ENCODE data around the gene CLDN12. TPM values are rescaled to one million over a fixed set of nuclear protein-coding genes. Genes with fewer than 3 reads are reported as not detected.
A peak's percentile ranks its signal among the peaks of the same experiment; 100 is the strongest.

The CLDN12 gene
- polyA plus RNA-seq, 2 of the 4 experiments (the other 2 are of a cell fraction), result 19.9 to 51.3 TPM

- H3K27ac ChIP-seq, result no peak overlapping the region
- 59% methylated on average over 3 of the region's 3 CpGs for whole genome bisulfite sequencing (ENCODE audit: missing lambda C conversion rate)
- no peak overlapping the region for H3K4me3 ChIP-seq
- H3K9me3 ChIP-seq, result no peaks in the 10 kb centered on the region
- CTCF ChIA-PET, result interaction anchor here (0.7 to 1.9 kb wide), 3 partner anchors 17 to 255 kb away, joined by 3 to 5 read pairs (median 3); partner anchors contain the start of genes STEAP1 and STEAP2
- FAIRE-seq, result no peak
- TF ChIP-seq BCL3 (IDR thresholded peaks at IDR 0.05) (no peak), EP300 (IDR thresholded peaks at IDR 0.05) (no peak), FOXS1 (CRISPR knock-in tag; IDR thresholded peaks at IDR 0.05) (no peak), GATA3 (IDR thresholded peaks at IDR 0.05; ENCODE audit: borderline replicate concordance) (no peak), JUN (IDR thresholded peaks at IDR 0.05) (no peak), TFCP2L1 (CRISPR knock-in tag; IDR thresholded peaks at IDR 0.05) (no peak), HDAC2 (IDR thresholded peaks at IDR 0.05) (no peak), ELK1 (IDR thresholded peaks at IDR 0.05; ENCODE audit: low read depth, low read length) (no peak), HOXA7 (CRISPR knock-in tag; IDR thresholded peaks at IDR 0.05) (no peak), BHLHE40 (IDR thresholded peaks at IDR 0.05; ENCODE audit: low read depth, low read length) (no peak), PHF8 (IDR thresholded peaks at IDR 0.05; ENCODE audit: borderline replicate concordance, low read depth) (no peak), HEYL (CRISPR knock-in tag; IDR thresholded peaks at IDR 0.05) (no peak)
- DNase-seq (ENCODE audit: low read depth in 1 of 2, low spot score in 1 of 2), result no peak
- POLR2A ChIA-PET, result no interaction called here
- ATAC-seq, result no peak
- peaks cover 9% of the 10 kb centered on the region; the same call in 1 of the 3 replicates for H3K4me1 ChIP-seq
- H3K4me2 ChIP-seq, result no peak overlapping the region
Observed at GRCh38 chr7:90409667-90410066, 6.4 kb downstream of the CLDN12 start.

GRCh38 chr7:90411510-90411909, 8.2 kb downstream of the CLDN12 start:
- Histone ChIP-seq H3K27ac (no peak overlapping the region), H3K4me2 (no peak overlapping the region), H3K9me3 (no peaks in the 10 kb centered on the region), H3K4me1 (0 out of 3 replicates have a peak, but pooled peaks cover 5% of the 10 kb centered on the region), H3K4me3 (no peak overlapping the region)
- DNase-seq (ENCODE audit: low read depth in 1 of 2, low spot score in 1 of 2) (peak in 1 of 2 experiments; percentile 11), ATAC-seq (no peak), FAIRE-seq (no peak)
- ChIA-PET CTCF (interaction anchor here (1.9 kb wide), 1 partner anchor 257 kb away, joined by 5 read pairs; the partner anchor contains the start of gene STEAP1), POLR2A (no interaction called here)
- no peak for TF ChIP-seq POLR2A (IDR thresholded peaks at IDR 0.05; ENCODE audit: low read length)
- TF ChIP-seq HMGXB4 (CRISPR knock-in tag; IDR thresholded peaks at IDR 0.05; ENCODE audit: borderline replicate concordance), result no peak
- TF ChIP-seq GATA3 (IDR thresholded peaks at IDR 0.05; ENCODE audit: borderline replicate concordance), result no peak
- no peak for TF ChIP-seq CHD2 (IDR thresholded peaks at IDR 0.05; ENCODE audit: low read length, partially characterized antibody)
- TF ChIP-seq KDM1A (IDR thresholded peaks at IDR 0.05; ENCODE audit: low read depth), result no peak
- no peak for TF ChIP-seq HOXB5 (CRISPR knock-in tag; IDR thresholded peaks at IDR 0.05)
- no peak for TF ChIP-seq KDM5A (IDR thresholded peaks at IDR 0.05)
- TF ChIP-seq ZNF302 (CRISPR knock-in tag; IDR thresholded peaks at IDR 0.05), result no peak
- WGBS (ENCODE audit: missing lambda C conversion rate), result 82% methylated on average over 2 of the region's 2 CpGs

GRCh38 chr7:90412458-90413184, 9.4 kb downstream of the CLDN12 start:
- WGBS (ENCODE audit: missing lambda C conversion rate), result 82% methylated on average over 11 of the region's 11 CpGs
- ChIA-PET POLR2A (no interaction called here), CTCF (interaction anchor here (0.9 to 1.5 kb wide), 4 partner anchors 15 to 260 kb away, joined by 3 to 5 read pairs (median 3); no protein-coding TSS in a partner anchor)
- 0 out of 3 replicates have a peak, but pooled peaks cover 5% of the 10 kb centered on the region for H3K4me1 ChIP-seq
- H3K4me3 ChIP-seq, result no peak overlapping the region
- ATAC-seq (peak; percentile 84 to 93; a peak in 5 of 6 replicates), FAIRE-seq (no peak), DNase-seq (ENCODE audit: low read depth in 1 of 2, low spot score in 1 of 2) (peak in 1 of 2 experiments; percentile 50)
- H3K27ac ChIP-seq, result no peak overlapping the region
- H3K9me3 ChIP-seq, result no peaks in the 10 kb centered on the region
- H3K4me2 ChIP-seq, result no peak overlapping the region
- no peak for TF ChIP-seq MAX (IDR thresholded peaks at IDR 0.05)
- peak; percentile 37; the same call in 2 of the 3 replicates for TF ChIP-seq SMC3 (IDR thresholded peaks at IDR 0.05)
- no peak for TF ChIP-seq MYC (IDR thresholded peaks at IDR 0.05; ENCODE audit: borderline replicate concordance, low read length)
- no peak for TF ChIP-seq RCOR1 (IDR thresholded peaks at IDR 0.05; ENCODE audit: low read depth, low read length)
- TF ChIP-seq HEYL (CRISPR knock-in tag; IDR thresholded peaks at IDR 0.05), result no peak
- TF ChIP-seq ZC3H11A (IDR thresholded peaks at IDR 0.05), result no peak
- no peak for TF ChIP-seq JUN (IDR thresholded peaks at IDR 0.05)
- no peak for TF ChIP-seq ATOH8 (CRISPR knock-in tag; IDR thresholded peaks at IDR 0.05; ENCODE audit: low read depth)
- TF ChIP-seq NR3C1 (IDR thresholded peaks at IDR 0.05), result no peak
- peak; percentile 43; the same call in 2 of the 3 replicates for TF ChIP-seq CTCF (IDR thresholded peaks at IDR 0.05)
- TF ChIP-seq CBX2 (IDR thresholded peaks at IDR 0.05; ENCODE audit: borderline replicate concordance, low read depth), result no peak
